Measurements from ENCODE around the gene NPM1. TPM values are rescaled to one million over a fixed set of nuclear protein-coding genes. Genes with fewer than 3 reads are reported as not detected.

The NPM1 gene
- total RNA-seq, 1 experiment from 2014 or later = 3,122 TPM

DNA sequence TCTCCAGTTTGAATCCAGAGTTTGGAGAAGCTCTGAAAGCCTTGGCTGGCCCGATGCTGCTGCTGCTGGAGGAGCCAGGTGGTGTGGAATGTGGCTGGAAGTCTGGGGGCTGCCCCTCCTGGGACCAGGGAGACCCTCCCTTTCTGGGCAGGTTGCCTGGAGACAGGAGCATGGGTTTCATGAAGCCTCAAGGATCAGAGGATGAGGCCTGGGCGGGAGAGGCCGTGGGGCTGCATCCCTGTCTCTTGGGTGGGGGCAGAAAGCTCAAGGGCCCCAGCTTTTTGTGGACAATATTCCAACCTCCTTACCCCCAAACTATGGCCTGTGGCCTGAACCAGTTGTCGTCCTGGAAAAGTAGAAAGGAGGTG, 41.9 kb downstream of the NPM1 start:
- H3K4me3 Mint-ChIP-seq = no peak overlapping the region
- Histone ChIP-seq H2BK5ac (ENCODE audit: insufficient read length, low read length) (no peak overlapping the region), H2BK120ac (ENCODE audit: low read depth, low read length, poor library complexity, severe bottlenecking) (no peak overlapping the region), H3K18ac (ENCODE audit: insufficient read length, low read depth, low read length) (no peak overlapping the region), H2BK20ac (ENCODE audit: low read depth, low read length, poor library complexity, severe bottlenecking) (no peak overlapping the region), H3K79me1 (ENCODE audit: insufficient read depth, low read depth, low read length, poor library complexity, severe bottlenecking) (no peaks in the 10 kb centered on the region), H3K27ac (ENCODE audit: insufficient read length, low read depth, low read length) (no peak overlapping the region), H4K5ac (ENCODE audit: insufficient read length, low read depth, low read length) (no peak overlapping the region), H3K56ac (ENCODE audit: insufficient read length, low read depth, low read length) (no peak overlapping the region), H4K91ac (ENCODE audit: insufficient read length, low read depth, low read length) (no peak overlapping the region), H3K9ac (ENCODE audit: extremely low read depth, insufficient read length, low read length) (no peak overlapping the region), H3K23me2 (ENCODE audit: insufficient read length, low read depth, low read length, poor library complexity, severe bottlenecking) (no peaks in the 10 kb centered on the region), H2BK15ac (ENCODE audit: low read depth, low read length) (no peak overlapping the region), H2AFZ (ENCODE audit: low read length) (no peak overlapping the region), H3K4me1 (ENCODE audit: insufficient read depth, low read length) (peaks cover 3% of the 10 kb centered on the region; the same call in 1 of the 2 replicates), H3K79me2 (ENCODE audit: insufficient read depth, low read length) (no peaks in the 10 kb centered on the region), H2AK5ac (ENCODE audit: insufficient read length, low read length) (no peak overlapping the region), H4K8ac (replicated peaks; ENCODE audit: insufficient read length, low read depth, low read length) (no peak overlapping the region), H3K23ac (ENCODE audit: insufficient read length, low read depth, low read length) (no peak overlapping the region), H3T11ph (ENCODE audit: low read length) (no peak overlapping the region), H3K27me3 (ENCODE audit: insufficient read depth, low read length) (no peaks in the 10 kb centered on the region), H3K4me2 (ENCODE audit: insufficient read depth, insufficient read length, low read length) (no peak overlapping the region), H3K4ac (ENCODE audit: low read depth, low read length) (no peak overlapping the region), H4K20me1 (ENCODE audit: control insufficient read depth, insufficient read depth, insufficient read length) (no peaks in the 10 kb centered on the region), H3K14ac (ENCODE audit: insufficient read depth, low read length) (no peak overlapping the region; the same call in 1 of the 2 replicates), H2BK12ac (ENCODE audit: insufficient read length, low read depth, low read length) (no peak overlapping the region), H3K9me3 (ENCODE audit: control insufficient read depth, low read depth, low read length) (no peaks in the 10 kb centered on the region)
- WGBS (ENCODE audit: extremely low coverage, insufficient read length, low lambda C conversion rate) = no CpG with 5 or more reads among the region's 4 CpGs
- H3K4me1 Mint-ChIP-seq = peaks cover 17 to 25% of the 10 kb centered on the region in 2 experiments
- H3K36me3 Mint-ChIP-seq (ENCODE audit: insufficient read depth in 1 of 3, low read depth in 3 of 3) = no peaks in the 10 kb centered on the region; a peak in 1 of 7 replicates
- TF ChIP-seq, protein P1, sequence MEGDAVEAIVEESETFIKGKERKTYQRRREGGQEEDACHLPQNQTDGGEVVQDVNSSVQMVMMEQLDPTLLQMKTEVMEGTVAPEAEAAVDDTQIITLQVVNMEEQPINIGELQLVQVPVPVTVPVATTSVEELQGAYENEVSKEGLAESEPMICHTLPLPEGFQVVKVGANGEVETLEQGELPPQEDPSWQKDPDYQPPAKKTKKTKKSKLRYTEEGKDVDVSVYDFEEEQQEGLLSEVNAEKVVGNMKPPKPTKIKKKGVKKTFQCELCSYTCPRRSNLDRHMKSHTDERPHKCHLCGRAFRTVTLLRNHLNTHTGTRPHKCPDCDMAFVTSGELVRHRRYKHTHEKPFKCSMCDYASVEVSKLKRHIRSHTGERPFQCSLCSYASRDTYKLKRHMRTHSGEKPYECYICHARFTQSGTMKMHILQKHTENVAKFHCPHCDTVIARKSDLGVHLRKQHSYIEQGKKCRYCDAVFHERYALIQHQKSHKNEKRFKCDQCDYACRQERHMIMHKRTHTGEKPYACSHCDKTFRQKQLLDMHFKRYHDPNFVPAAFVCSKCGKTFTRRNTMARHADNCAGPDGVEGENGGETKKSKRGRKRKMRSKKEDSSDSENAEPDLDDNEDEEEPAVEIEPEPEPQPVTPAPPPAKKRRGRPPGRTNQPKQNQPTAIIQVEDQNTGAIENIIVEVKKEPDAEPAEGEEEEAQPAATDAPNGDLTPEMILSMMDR (conservative IDR thresholded peaks at IDR 0.05) = no peak
- no peaks in the 10 kb centered on the region; the same call in 1 of the 2 replicates for H3K27me3 Mint-ChIP-seq (ENCODE audit: low read depth)
- no peaks in the 10 kb centered on the region for H3K9me3 Mint-ChIP-seq
- no peak overlapping the region for H3K27ac Mint-ChIP-seq
- peak; percentile 19 for DNase-seq
